Mesenteric fat pad (tissue), 1 donor: ENCODE results near the gene TTYH1. TPM values are rescaled to one million over a fixed set of nuclear protein-coding genes. Genes with fewer than 3 reads are reported as not detected.
"Not testable (repeated sequence)": the region's sequence is repeated elsewhere in the genome, so short reads cannot be mapped to it uniquely, and the experiment has no call there.

Experiments
- DNase-seq: peaks from one replicate; pipeline ENCODE4 v3.0.0-alpha.2; 2020; ENCODE audit warnings: low spot score
- long read RNA-seq: library from polyadenylated mRNA; unstranded; transcript quantifications from one replicate; pipeline ENCODE4 v2.0.0, GENCODE V29; 2020
- total RNA-seq: library from RNA; stranded (reverse); fragmentation: NEBNext Ultra II Directional; extraction: Animal tissue kit (Norgen Biotek cat#: 25700); gene quantifications from one replicate; pipeline ENCODE4 v1.2.1, GENCODE V29; 2021
- donor health status: DM: yes; HTN: yes; CAD: no.

The TTYH1 gene
- not detected for total RNA-seq
- long read RNA-seq, partial matches to known transcripts: 0 of 3 reads
- long read RNA-seq, other reads (novel, unspliced or antisense): 3 of 3 reads

- DNase-seq: no peak
Measured at GRCh38 chr19:54415208-54415900, at the start of gene TTYH1. TTYH1 (plus strand) TSS chr19:54415464; CDS start chr19:54415553, 89 bp downstream.

GRCh38 chr19:54365798-54366197 lies 49.5 kb upstream of the TTYH1 start:
- DNase-seq: not testable (repeated sequence)

GRCh38 chr19:54366811-54367210 lies 48.5 kb upstream of the TTYH1 start:
- DNase-seq: no peak

GRCh38 chr19:54369082-54369687 lies 46.1 kb upstream of the TTYH1 start:
- DNase-seq: no peak

GRCh38 chr19:54369688-54370433 lies 45.4 kb upstream of the TTYH1 start:
- not testable (repeated sequence) for DNase-seq

GRCh38 chr19:54370434-54370796 lies 44.8 kb upstream of the TTYH1 start:
- DNase-seq: not testable (repeated sequence)

- DNase-seq: not testable (repeated sequence)
Measured at GRCh38 chr19:54371453-54371852, 43.8 kb upstream of the TTYH1 start.

GRCh38 chr19:54373781-54374631 lies 41.3 kb upstream of the TTYH1 start:
- DNase-seq: no peak

- DNase-seq: not testable (repeated sequence)
Measured at GRCh38 chr19:54375181-54375938, 39.9 kb upstream of the TTYH1 start.

- no peak for DNase-seq
Measured at GRCh38 chr19:54376610-54377285, 38.5 kb upstream of the TTYH1 start.

GRCh38 chr19:54379187-54379678 lies 36.0 kb upstream of the TTYH1 start:
- DNase-seq: no peak

- no peak for DNase-seq
Measured at GRCh38 chr19:54380897-54381296, 34.4 kb upstream of the TTYH1 start.

GRCh38 chr19:54382041-54382440 lies 33.2 kb upstream of the TTYH1 start:
- DNase-seq: not testable (repeated sequence)

- no peak for DNase-seq
Measured at GRCh38 chr19:54383330-54383729, 31.9 kb upstream of the TTYH1 start.

- DNase-seq: no peak
Measured at GRCh38 chr19:54387991-54388801, 27.1 kb upstream of the TTYH1 start.

- no peak for DNase-seq
Measured at GRCh38 chr19:54388802-54389139, 26.5 kb upstream of the TTYH1 start.

GRCh38 chr19:54389553-54389952 lies 25.7 kb upstream of the TTYH1 start:
- DNase-seq: no peak

- no peak for DNase-seq
Measured at GRCh38 chr19:54390942-54391577, 24.2 kb upstream of the TTYH1 start.
